HG03135 (cell line): ENCODE results near the gene PMEL.
"Not testable (repeated sequence)": the region's sequence is repeated elsewhere in the genome, so short reads cannot be mapped to it uniquely, and the experiment has no call there.

Experiments
- ATAC-seq: cut with Tn5 transposase; IDR thresholded peaks from one replicate; pipeline ENCODE4 v1.9.1; 2021; ENCODE audit warnings: mild to moderate bottlenecking, moderate library complexity; ENCODE audit not compliant: unreplicated experiment

Gene PMEL

GRCh38 chr12:55983232-55983842, 17.5 kb upstream of the PMEL start:
- ATAC-seq: no peak

- ATAC-seq: peak; percentile 75
These were observed 16.6 kb upstream of the PMEL start for GRCh38 chr12:55982319-55982936.

- not testable (repeated sequence) for ATAC-seq
These were observed 16.0 kb upstream of the PMEL start for GRCh38 chr12:55981882-55982281.

- ATAC-seq: no peak
These were observed 13.2 kb upstream of the PMEL start for GRCh38 chr12:55979069-55979468.

GRCh38 chr12:55978393-55978792, 12.6 kb upstream of the PMEL start:
- ATAC-seq: no peak

- peak; percentile 12 for ATAC-seq
These were observed 8.5 kb upstream of the PMEL start for GRCh38 chr12:55974308-55974730.

GRCh38 chr12:55973599-55974307, 7.9 kb upstream of the PMEL start, which contains the start of gene RAB5B:
Gene RAB5B (plus strand): TSS chr12:55974078. CDS start chr12:55986961, 12,883 bp downstream.
- ATAC-seq: peak; percentile 94

GRCh38 chr12:55972911-55973598, 7.2 kb upstream of the PMEL start:
- no peak for ATAC-seq

GRCh38 chr12:55972456-55972855, 6.6 kb upstream of the PMEL start:
- ATAC-seq: no peak

- ATAC-seq: no peak
These were observed 6.2 kb upstream of the PMEL start for GRCh38 chr12:55972042-55972441.

GRCh38 chr12:55970775-55971174, 4.9 kb upstream of the PMEL start:
- ATAC-seq: no peak

- ATAC-seq: no peak
These were observed 3.5 kb upstream of the PMEL start for GRCh38 chr12:55969356-55969755.

GRCh38 chr12:55966408-55967281, 803 bp upstream of the PMEL start, which contains the start of gene CDK2:
Gene CDK2 (plus strand): TSS chr12:55966830. CDS start chr12:55967009, 179 bp downstream.
- ATAC-seq: peak; percentile 88

- no peak for ATAC-seq
These were observed 602 bp downstream of the PMEL start for GRCh38 chr12:55965240-55965639.

- ATAC-seq: no peak
These were observed 2.1 kb downstream of the PMEL start for GRCh38 chr12:55963760-55964159.

GRCh38 chr12:55957106-55957859, 8.6 kb downstream of the PMEL start:
- no peak for ATAC-seq

GRCh38 chr12:55955800-55956508, 9.9 kb downstream of the PMEL start:
- no peak for ATAC-seq

- no peak for ATAC-seq
These were observed 10.5 kb downstream of the PMEL start for GRCh38 chr12:55955344-55955743.

- ATAC-seq: no peak
These were observed 19.3 kb downstream of the PMEL start for GRCh38 chr12:55946553-55946952.
